HG02798 (cell line): ENCODE measurements around the gene BCL11B.

Source experiments
- ATAC-seq: cut with Tn5 transposase; IDR thresholded peaks from one replicate; pipeline ENCODE4 v1.9.1; 2021; ENCODE audit warnings: mild to moderate bottlenecking; ENCODE audit not compliant: unreplicated experiment, poor library complexity

The BCL11B gene

DNA sequence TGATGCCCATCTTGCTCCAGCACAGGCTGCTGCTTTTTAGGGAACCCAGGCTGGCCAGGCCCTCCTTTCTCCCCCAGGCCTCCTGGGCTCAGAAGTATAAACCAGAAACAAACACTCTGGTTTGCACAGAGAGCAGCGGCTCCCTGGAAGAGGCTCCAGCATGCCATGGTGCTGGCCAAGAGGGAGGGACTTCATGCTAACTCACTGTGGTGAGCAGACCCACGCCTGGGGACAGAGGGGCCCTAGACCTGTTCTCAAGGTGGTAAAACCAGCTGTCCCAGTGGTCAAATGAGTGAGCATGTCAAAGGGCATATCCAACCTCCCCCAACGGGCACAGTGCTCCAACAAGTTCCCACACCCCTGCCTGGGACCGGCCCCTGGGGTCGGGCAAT is 15.5 kb downstream of the BCL11B start:
- no peak for ATAC-seq

DNA sequence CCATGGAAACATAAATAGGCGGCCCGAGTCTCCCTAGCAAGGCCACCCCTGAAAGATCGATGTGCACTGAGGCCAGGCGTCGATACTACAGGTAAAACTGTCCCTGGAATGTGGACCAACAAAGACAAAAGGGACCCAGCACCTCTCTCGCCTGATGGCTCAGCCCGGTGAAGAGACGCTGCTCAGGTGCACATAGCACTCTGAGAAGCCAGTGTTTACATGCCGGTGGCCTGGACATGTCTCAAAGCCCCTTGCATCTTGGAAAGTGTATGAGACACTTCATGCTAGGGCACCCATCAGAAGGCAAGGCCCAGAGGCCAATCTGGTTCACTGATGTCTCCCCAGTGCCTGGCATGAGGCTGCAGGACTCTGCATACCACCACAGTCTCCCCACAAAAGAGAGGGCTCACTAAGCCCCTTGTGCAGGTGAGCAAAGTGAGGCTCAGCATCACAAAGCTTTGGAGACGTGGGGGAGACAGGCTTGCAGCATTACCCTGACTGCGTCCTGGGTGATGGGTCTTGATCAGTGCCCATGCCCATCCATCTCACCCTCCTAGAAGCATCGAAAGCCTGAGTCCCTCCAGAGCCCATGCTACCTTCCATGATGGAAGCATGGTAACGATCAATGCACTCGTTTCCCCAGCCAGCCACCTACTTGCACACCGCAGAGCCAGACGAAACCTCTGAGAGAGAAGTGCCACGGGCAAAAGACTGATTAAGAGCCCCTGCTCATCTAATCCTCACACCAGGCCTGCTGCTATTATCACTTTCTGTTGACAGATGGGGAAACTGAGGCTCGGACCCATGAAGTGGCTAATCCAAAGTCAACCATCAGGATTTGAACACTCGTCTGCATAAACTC is 16.1 kb downstream of the BCL11B start:
- no peak for ATAC-seq

DNA sequence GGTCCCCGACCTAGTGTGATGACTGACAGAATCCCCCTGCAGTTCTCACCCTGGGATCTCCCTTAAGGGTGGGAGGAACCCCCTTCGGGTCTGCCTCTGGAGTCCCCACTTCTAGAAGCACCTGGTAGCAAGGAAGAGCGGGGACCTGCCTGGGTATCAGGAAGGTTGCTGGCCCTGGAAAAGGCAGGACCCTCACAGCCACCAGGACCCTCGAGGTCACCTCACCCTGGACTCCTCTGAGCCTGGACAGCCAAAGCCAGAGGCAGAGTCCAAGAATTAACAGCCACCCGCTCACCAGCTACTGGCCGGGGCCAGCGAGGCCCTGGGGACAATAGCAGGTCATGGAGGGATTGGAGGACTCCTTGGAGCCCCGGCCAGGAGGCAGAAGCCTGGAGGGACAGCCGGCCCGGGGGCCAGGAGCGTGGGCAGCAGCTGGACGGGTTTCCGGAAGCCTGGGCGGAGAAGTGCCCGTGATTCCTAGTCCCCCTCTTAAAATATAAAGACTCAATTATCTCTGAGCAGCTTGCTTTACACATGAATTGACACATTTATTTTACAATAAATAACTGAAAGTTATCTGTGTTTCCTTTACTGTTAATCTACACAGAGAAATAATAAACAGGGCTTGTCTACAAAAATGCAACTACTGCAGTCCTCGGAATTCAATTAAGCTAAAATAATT is 17.5 kb downstream of the BCL11B start:
- no peak for ATAC-seq

DNA sequence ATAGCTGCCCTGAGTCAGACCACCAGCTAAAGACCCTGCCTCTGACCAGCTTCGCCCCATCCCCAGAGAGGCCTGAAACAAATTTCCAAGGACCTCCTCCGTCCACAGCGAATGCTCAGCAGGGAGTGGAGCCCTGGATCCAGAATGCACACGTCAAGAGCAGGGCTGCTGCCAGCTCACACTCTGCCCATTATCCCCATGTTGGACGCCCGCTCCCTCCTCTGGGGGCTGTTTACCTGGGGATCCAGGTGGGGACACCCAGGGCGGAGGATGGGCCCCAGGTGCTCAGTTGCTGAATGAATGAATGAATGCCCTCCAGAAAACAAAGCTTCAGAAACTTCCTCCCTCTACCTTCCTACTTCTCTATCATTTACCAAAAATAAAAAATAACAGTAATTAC is 18.1 kb downstream of the BCL11B start:
- ATAC-seq: no peak

DNA sequence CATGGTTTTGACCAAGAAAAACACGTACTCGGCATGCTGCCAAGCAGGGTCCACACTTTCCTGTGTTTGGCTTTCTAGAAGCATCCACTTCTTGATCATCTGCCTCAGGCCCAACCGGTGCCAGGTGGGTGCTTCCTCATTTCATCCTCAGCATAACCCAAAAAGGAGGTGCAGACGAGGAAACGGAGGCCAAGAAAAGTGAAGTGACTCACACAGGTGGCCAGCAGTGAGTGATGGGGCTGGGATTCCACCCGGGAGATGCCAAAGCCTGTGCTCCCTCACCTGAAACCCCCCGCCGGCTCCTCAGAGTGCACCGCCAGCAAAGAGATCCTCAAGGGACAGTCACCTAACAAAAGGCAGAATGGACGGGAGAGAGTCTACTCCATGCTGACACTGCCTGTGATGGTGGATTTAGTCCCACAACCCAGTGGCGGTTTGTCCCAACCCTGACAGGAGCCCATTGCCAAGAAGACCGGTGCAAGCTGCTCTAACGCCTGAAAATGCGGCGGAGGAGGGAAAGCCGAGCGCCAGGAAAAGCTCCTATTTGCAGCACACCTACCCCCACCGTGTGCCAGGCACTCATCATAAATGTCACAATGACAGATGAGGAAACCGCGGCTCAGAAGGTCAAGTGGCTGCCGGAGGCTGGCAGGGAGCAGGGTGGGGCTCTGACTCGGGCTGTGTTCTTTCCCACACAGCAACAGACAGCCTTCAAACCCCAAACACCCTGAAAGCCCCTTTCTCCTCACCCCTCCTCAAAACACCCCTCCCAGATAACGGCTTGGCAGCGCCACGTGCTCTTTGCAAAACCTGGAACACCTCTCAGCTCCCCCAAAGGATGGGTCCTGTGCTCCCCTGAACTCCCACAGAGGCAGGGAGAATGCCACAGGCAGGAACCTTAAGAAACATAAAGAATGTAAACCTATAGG is 18.8 kb downstream of the BCL11B start:
- no peak for ATAC-seq

DNA sequence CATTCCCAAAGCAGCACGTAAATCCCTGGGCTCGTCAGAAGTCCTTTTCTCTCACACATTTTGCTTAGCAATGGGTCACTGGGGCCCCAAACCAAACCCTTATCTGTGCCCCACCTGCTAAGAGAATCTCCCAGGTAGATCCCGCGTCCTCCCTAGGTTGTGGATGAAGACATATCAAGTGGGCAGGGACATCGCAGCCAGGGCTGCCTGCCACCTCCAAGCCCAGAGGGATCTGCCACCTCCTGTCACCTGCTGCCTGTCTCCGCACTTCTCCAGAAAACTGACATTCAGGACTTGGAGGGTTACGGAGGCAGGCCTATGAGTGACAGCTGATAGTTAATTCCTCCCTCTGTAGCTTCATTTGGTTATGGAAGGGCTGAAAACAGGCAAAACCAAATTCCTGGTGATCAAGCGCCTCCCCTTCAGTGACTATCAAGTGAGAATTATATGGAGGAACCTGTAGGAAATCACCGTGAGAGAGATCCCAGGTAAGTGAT is 19.5 kb downstream of the BCL11B start:
- ATAC-seq: no peak

DNA sequence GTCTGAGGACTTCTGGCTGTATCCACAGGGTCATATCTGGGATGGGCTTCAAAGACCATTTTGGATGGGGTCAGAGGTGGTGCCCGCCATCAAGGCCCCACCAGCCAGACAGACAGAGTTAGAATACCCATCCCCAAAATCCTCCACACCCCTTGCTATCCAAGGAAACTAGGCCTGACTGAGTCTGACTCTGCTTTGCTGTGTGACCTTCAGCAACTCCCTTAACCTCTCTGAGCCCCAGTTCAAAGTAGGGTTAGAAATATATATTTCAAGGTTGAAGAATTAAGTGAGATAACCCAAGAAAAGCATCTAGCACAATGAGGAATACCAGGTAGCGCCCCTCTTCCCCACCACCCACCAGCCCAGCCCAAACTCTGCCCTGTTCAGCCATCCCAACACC is 20.3 kb downstream of the BCL11B start:
- ATAC-seq: no peak

DNA sequence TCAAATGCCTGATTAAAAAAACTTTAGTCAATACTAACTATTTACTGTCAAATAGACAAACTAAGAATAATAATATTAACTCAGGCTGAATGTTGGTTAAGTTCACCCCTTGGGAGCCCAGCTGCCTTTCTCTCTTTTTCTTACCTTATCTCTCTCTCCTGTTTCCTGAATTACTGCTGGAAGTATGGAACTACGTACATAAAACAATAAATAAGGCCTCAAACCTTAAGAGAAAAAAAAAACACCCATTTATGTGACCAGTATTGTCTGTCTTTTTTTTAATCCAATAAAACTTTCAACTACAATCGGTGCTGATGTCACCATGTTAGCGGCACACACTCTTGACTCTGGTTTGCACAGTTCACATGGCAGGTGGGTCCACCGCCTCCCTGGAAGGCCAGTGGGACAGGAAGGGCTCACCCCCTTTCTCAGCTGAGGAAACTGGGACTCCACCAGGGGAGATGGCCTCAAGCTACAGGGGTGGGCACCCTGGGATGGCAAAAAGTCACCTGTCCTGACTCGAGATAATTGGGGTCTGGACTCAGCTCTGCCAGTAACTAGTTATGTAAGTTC is 21.3 kb downstream of the BCL11B start:
- no peak for ATAC-seq

DNA sequence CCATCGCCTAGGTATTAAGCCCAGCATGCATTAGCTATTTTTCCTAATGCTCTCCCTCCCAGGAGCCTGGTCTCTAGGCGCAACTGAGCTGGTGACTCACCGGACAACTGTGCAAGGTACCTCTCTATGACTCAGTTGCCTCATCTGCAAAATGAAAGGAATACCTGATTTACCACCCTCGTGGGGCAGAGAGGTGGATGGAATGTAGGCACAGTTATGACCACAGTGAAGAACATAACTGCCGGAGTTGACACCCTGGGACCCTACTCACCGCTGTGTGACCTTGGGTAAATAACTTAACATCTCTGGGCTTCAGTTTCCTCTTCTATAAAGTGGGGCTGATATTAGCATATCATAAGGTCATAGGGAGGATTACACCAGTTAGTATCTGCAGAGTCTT is 22.6 kb downstream of the BCL11B start:
- no peak for ATAC-seq

DNA sequence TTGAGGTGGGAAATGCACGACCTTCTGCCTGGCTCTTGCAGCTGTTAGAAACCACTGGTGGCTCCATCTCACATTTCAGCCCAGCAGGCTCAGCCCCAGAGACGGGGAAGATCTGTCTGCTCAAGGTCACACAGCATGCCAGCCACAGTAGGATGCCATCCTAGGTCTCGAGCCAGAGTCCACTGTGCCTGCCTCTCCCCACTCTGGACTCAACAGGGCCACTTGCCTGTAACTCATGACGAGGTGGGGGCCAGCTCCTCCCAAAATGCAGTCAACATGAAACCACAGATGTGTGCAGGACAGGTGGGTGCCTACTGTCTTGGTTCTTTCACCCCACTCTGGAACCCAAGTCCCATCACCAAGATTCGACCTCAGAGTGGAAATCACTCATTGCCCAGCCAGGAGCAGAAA is 23.2 kb downstream of the BCL11B start:
- no peak for ATAC-seq

DNA sequence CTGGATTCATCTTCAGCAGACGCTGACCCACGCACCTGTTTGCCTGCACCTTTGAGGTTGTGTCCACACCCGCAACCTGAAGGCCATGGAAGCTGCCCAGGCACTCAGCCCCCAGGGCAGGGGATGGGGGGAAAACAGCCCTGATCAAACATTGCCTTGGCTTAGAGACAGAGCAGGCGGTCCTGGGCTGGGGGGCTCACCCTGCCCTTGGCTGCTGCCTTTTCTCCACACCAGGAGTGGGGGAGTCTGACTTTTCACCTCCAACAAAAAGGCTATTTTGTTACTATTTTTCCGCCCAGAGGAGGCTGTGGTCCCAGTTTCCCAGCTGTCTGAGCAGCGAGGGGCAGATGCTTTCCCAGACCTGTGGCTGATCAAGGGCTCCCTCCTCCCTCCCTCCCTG is 24.2 kb downstream of the BCL11B start:
- no peak for ATAC-seq

DNA sequence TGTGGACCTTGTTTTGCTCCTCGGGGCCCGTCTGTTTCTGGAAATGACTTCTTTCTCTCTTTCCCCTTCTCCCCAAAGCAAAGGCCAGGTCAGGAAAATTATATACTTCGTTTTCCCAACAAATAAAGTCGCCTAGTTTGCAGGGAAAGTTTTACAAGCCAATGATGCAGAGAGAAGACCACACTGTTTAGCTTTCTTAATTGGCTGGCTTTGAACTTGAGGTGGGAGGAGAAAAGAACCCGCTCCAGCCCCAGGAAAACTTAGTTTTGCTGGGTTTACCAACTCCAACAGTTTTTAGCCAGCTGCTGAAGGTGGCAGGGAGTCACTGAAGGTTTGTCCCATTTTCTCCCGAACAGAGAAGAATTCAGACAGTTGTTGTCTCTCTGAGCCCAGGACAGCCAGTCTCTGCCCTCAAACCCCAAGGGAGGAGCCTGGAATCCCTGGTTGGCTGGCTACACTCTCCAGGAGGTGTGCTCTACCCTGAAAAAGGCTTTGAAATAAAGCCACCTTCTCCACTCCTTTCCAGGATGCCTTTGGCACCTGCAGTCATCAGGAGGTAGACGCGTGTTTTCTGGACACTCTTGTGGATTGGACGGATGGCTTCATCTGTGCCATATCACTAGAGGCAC is 24.8 kb downstream of the BCL11B start:
- ATAC-seq: no peak

DNA sequence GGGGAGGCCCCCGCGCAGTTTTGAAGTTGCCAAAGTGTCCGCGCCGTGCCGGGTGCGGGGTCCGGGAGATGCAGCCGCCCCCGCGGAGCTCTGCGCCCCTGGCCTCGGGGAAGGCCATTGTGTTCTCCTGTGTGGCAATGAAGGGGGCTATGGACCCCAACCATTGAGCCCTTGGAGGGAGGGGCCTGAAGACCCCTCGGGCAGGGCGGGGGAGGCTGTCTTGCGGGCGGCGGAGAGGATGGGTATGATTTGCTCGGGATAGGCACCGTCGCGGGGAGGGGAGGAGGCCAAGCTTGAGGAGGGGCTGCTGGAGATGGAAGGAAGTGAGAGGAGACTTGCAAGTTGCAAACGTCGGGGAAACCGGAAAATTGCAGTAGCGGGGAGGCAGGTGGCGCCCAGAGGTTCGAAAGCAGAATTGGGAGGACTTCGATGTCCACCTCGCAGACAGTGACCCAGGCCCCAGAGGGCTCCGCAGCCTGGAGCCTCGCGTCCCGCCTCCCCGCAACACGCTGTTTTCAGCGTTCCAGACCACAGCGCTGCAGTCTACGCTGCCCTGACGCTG is 25.4 kb downstream of the BCL11B start:
- ATAC-seq: no peak

DNA sequence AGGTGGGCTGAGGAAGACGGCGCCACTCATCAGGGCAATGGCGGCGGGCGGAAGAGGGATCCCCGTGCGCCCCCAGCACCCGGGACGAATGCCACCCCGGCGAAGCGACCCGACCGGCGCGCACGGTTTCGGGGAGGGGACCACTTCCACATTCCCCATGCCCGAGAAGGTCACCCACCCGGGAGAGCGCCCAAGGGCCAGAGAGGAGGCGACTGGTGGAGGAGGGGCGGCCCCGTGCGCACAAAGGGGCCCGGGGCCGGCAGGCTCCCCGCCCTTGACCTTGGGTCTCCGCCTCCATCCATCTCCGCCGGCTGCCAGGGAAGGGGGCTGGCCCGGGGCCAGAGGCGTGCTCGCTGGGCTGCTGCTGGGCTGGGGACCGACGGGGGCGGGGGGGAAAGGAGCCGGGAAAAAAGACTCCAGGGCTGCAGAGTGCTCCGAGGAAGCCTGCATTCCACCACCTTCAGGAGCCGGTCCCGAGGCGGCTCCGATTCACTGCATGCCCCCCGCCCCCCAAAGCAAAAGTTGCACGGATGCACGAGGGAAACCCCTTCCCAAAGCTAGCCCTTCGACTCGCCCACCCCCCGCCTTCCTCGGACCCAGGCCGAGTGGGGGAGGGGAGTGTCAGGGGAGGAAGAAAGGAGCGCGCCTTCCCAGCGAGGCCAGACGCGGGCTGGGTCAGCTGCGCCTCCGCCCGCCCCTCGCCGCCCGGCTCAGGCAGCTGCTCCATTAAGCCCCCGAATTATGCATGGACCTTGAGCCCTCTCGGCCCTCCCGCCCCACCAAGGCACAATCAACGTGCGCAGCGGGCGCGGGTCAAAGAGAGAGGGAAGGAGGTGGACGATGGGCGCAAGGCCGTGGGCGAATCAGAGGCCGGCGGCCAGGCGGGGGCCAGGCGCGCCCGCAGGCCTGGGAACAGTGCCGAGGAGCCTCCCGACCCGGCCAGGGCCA is 26.2 kb downstream of the BCL11B start:
- ATAC-seq: no peak

DNA sequence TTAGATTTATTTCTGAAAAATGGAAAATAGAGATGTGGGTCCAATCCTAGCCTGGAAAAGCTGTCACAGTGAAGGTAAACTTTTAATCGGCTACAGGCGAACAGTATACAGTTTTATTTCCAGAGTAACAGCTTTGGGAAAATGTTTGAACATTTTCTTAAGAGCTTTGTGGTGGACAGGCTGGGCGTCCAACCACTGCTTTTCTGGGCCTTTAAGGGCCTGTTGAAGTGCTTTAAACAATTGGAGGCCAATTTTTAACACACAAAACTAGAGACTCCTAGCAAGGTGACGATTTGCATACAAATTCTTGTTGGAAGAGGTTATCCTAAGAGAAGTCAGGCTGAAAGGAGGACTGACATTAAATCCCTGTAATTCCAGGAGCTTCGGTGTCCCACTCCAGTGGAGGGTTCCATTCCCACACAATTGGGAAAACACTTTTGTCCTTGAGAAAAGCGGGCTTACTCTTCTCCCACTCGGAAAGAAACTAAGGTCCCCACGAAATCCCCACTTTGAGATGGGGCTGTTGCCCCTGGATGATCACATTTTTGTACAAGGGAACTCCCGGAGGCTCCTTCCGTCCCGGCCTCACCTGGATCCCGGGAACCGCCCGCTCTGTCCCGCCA is 26.9 kb downstream of the BCL11B start:
- no peak for ATAC-seq

DNA sequence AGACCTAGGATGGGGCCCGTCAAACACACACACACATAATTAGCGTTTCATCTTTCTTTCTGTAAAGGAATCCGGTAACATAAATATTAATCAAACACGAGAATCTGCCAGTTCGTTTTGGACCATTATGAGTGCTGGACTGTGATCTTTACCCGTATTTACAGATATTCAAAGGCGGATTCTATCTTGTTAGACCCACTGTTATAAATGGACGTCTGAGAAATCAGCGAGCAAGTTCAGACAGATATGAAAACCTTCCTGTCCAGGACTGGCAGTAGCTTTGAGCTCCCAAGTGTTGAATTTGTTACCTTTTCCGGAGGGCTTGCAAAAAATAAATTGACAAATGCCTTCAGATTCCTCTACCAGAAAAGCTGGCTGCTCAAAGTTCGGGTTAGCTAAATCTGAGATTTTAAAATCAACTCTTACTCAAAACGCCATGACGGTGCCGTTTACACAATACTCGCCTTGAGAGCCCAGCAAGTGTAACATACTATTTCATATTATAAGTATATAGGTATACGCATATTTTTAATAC is 27.6 kb downstream of the BCL11B start:
- no peak for ATAC-seq

DNA sequence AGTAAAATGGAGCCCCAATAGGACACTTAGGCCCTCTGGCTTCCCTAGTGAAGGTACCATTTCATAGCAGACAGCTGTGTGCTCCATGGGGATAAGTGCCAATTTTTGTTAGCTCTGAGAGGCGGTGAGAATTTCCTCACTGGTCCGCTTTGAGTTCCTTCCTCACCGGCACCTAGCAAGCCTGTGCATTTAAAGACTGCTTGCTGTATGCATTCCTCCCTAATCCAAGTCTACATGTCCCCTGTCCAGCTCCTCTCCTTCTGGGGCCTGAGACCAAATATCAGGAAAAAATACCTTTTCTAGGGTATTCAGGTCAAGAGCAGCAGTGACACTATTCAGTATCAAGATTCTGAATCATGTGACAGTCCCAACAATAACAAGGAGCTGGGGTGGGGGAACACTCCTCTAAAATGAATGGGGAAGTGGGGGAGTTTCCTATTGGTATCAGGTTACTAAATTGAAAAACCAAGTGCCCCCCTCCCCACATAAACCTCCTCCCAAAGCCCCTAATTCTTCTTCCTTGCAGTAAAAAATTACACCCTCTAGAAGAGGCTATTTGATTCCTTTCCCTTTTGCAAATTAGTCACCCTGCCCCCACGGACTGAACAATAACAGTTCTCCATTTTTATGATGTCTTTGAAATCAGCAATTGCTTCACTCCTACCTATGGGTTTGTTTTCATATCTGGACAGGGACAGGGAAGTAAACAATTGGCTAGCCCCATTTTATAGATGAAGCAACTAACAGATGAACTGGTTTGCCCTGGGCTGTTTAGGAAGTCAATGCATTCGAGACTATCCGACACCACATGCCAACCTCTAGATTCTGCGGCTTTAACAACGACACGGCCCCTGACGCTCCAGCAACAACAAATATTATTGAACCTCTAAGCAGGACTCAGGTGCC is 28.9 kb downstream of the BCL11B start:
- ATAC-seq: no peak
